Upper lobe of right lung (tissue), 1 donor: ENCODE data around the gene WDR7. TPM values are rescaled to one million over a fixed set of nuclear protein-coding genes. Genes with fewer than 3 reads are reported as not detected.

Experiments
- ATAC-seq: fragments of 200-7000 bp; cut with Tn5 transposase; one replicate; pipeline ENCODE4 v1.9.1; 2020; ENCODE audit warnings: mild to moderate bottlenecking, moderate library complexity
- DNase-seq: peaks from one replicate; pipeline ENCODE4 v3.0.0-alpha.2; 2020
- H3K27ac ChIP-seq: fragments of 200-600 bp; one replicate; pipeline ENCODE4 v1.8.0; 2022
- H3K27me3 ChIP-seq: fragments of 200-600 bp; one replicate; pipeline ENCODE4 v1.8.0; 2022; ENCODE audit warnings: mild to moderate bottlenecking
- H3K36me3 ChIP-seq: fragments of 200-600 bp; one replicate; pipeline ENCODE4 v1.8.0; 2022
- H3K4me1 ChIP-seq: fragments of 200-600 bp; one replicate; pipeline ENCODE4 v1.8.0; 2022
- H3K4me3 ChIP-seq: fragments of 200-600 bp; one replicate; pipeline ENCODE4 v1.8.0; 2022; ENCODE audit warnings: mild to moderate bottlenecking
- H3K9me3 ChIP-seq: fragments of 200-600 bp; one replicate; pipeline ENCODE4 v1.8.0; 2022
- CTCF ChIP-seq: fragments of 200-600 bp; IDR thresholded peaks from one replicate; pipeline ENCODE4 v1.8.0; 2022; ENCODE audit warnings: antibody characterized with exemption
- intact Hi-C: fragments of 100-400 bp; cut with DNase I; formaldehyde crosslinking; loops from one replicate; pipeline ENCODE4 v1.11.0; 2022
- total RNA-seq: library from RNA; stranded (reverse); fragmentation: NEBNext Ultra II Directional; extraction: Animal tissue kit (Norgen Biotek cat#: 25700); gene quantifications from one replicate; pipeline ENCODE4 v1.2.1, GENCODE V29; 2021
- donor health status: DM: no; HTN: yes; CAD: no; lungs with severe emphysema.

Gene WDR7
- total RNA-seq, 1 donor from 2014 or later = 30.7 TPM

- no peak for DNase-seq
- H3K27ac ChIP-seq = no peak overlapping the region
- no peak for TF ChIP-seq CTCF
- no peaks in the 10 kb centered on the region for H3K4me1 ChIP-seq
- H3K9me3 ChIP-seq = no peaks in the 10 kb centered on the region
- ATAC-seq = no peak
- H3K36me3 ChIP-seq = no peaks in the 10 kb centered on the region
- H3K27me3 ChIP-seq = no peaks in the 10 kb centered on the region
- intact Hi-C loops = no loop called here
- no peak overlapping the region for H3K4me3 ChIP-seq
These were observed 276.6 kb downstream of the WDR7 start for GRCh38 chr18:56927786-56928185.

GRCh38 chr18:56929886-56930285, 278.7 kb downstream of the WDR7 start:
- Histone ChIP-seq H3K4me1 (no peaks in the 10 kb centered on the region), H3K27me3 (no peaks in the 10 kb centered on the region), H3K36me3 (no peaks in the 10 kb centered on the region), H3K27ac (no peak overlapping the region), H3K4me3 (no peak overlapping the region), H3K9me3 (no peaks in the 10 kb centered on the region)
- no peak for TF ChIP-seq CTCF
- ATAC-seq (no peak), DNase-seq (no peak)
- intact Hi-C loops = no loop called here

- intact Hi-C loops = no loop called here
- H3K4me3 ChIP-seq = no peak overlapping the region
- no peak for DNase-seq
- no peaks in the 10 kb centered on the region for H3K9me3 ChIP-seq
- no peak for ATAC-seq
- H3K27me3 ChIP-seq = no peaks in the 10 kb centered on the region
- TF ChIP-seq CTCF = no peak
- no peak overlapping the region for H3K27ac ChIP-seq
- H3K36me3 ChIP-seq = peaks cover 5% of the 10 kb centered on the region
- H3K4me1 ChIP-seq = no peaks in the 10 kb centered on the region
These were observed 282.3 kb downstream of the WDR7 start for GRCh38 chr18:56933472-56933871.

GRCh38 chr18:56934131-56934530, 283.0 kb downstream of the WDR7 start:
- Histone ChIP-seq H3K27me3 (no peaks in the 10 kb centered on the region), H3K9me3 (no peaks in the 10 kb centered on the region), H3K4me1 (no peaks in the 10 kb centered on the region), H3K27ac (no peak overlapping the region), H3K4me3 (no peak overlapping the region), H3K36me3 (peaks cover 5% of the 10 kb centered on the region)
- intact Hi-C loops = no loop called here
- DNase-seq = no peak
- no peak for ATAC-seq
- TF ChIP-seq CTCF = no peak

- H3K36me3 ChIP-seq = peaks cover 5% of the 10 kb centered on the region
- DNase-seq = no peak
- H3K4me1 ChIP-seq = no peaks in the 10 kb centered on the region
- H3K27ac ChIP-seq = no peak overlapping the region
- TF ChIP-seq CTCF = no peak
- no peaks in the 10 kb centered on the region for H3K27me3 ChIP-seq
- no peaks in the 10 kb centered on the region for H3K9me3 ChIP-seq
- no peak for ATAC-seq
- intact Hi-C loops = no loop called here
- no peak overlapping the region for H3K4me3 ChIP-seq
These were observed 283.7 kb downstream of the WDR7 start for GRCh38 chr18:56934906-56935305.

GRCh38 chr18:56935434-56936040, 284.4 kb downstream of the WDR7 start:
- peaks cover 5% of the 10 kb centered on the region for H3K36me3 ChIP-seq
- no peak for TF ChIP-seq CTCF
- DNase-seq (no peak), ATAC-seq (no peak)
- no peak overlapping the region for H3K4me3 ChIP-seq
- intact Hi-C loops = no loop called here
- H3K9me3 ChIP-seq = no peaks in the 10 kb centered on the region
- H3K27me3 ChIP-seq = no peaks in the 10 kb centered on the region
- no peaks in the 10 kb centered on the region for H3K4me1 ChIP-seq
- no peak overlapping the region for H3K27ac ChIP-seq
